T-helper 2 cell treated with Interferon-gamma antibody and Interleukin-4, amounts not matched to agents 5 μg/mL and 100 μg/mL, for 36 hours (primary cell): ENCODE measurements around the gene GNG7.
A peak's percentile ranks its signal among the peaks of the same experiment; 100 is the strongest.
"Not testable (repeated sequence)": the region's sequence is repeated elsewhere in the genome, so short reads cannot be mapped to it uniquely, and the experiment has no call there.

Experiments
- DNase-seq: peaks from one replicate; pipeline ENCODE4 v3.0.0; 2021; ENCODE audit warnings: low spot score
- H3K27ac Mint-ChIP-seq: one replicate; pipeline ENCODE4 v1.8.0; 2021; ENCODE audit warnings: mild to moderate bottlenecking, mixed read lengths
- H3K27me3 Mint-ChIP-seq: one replicate; pipeline ENCODE4 v1.8.0; 2021; ENCODE audit warnings: low read depth, mixed read lengths
- H3K36me3 Mint-ChIP-seq: one replicate; pipeline ENCODE4 v1.8.0; 2021; ENCODE audit warnings: low read depth, mixed read lengths
- H3K4me1 Mint-ChIP-seq: one replicate; pipeline ENCODE4 v1.8.0; 2021; ENCODE audit warnings: low read depth, mixed read lengths
- H3K4me3 Mint-ChIP-seq: one replicate; pipeline ENCODE4 v1.8.0; 2022; ENCODE audit warnings: mild to moderate bottlenecking, moderate library complexity, mixed read lengths
- H3K9me3 Mint-ChIP-seq: one replicate; pipeline ENCODE4 v1.8.0; 2021; ENCODE audit warnings: mixed read lengths

Gene GNG7

GRCh38 chr19:2478278-2478755, 224.2 kb downstream of the GNG7 start:
- peaks cover 4% of the 10 kb centered on the region for H3K9me3 Mint-ChIP-seq
- peaks cover 11% of the 10 kb centered on the region for H3K4me1 Mint-ChIP-seq
- H3K4me3 Mint-ChIP-seq: peak overlapping the region; percentile 100
- H3K27ac Mint-ChIP-seq: peak overlapping the region; percentile 72
- DNase-seq: no peak
- peaks cover 26% of the 10 kb centered on the region for H3K36me3 Mint-ChIP-seq
- H3K27me3 Mint-ChIP-seq: peaks cover 2% of the 10 kb centered on the region

GRCh38 chr19:2477732-2478191, 224.7 kb downstream of the GNG7 start:
- no peaks in the 10 kb centered on the region for H3K9me3 Mint-ChIP-seq
- peaks cover 11% of the 10 kb centered on the region for H3K4me1 Mint-ChIP-seq
- peak; percentile 46 for DNase-seq
- H3K27me3 Mint-ChIP-seq: peaks cover 2% of the 10 kb centered on the region
- H3K4me3 Mint-ChIP-seq: peak overlapping the region; percentile 100
- peaks cover 26% of the 10 kb centered on the region for H3K36me3 Mint-ChIP-seq
- H3K27ac Mint-ChIP-seq: peak overlapping the region; percentile 72

- Mint-ChIP-seq H3K9me3 (no peaks in the 10 kb centered on the region), H3K27me3 (peaks cover 2% of the 10 kb centered on the region), H3K4me1 (peaks cover 11% of the 10 kb centered on the region), H3K4me3 (peak overlapping the region; percentile 100), H3K27ac (peak overlapping the region; percentile 93), H3K36me3 (peaks cover 26% of the 10 kb centered on the region)
- peak; percentile 54 for DNase-seq
Measured at GRCh38 chr19:2477141-2477710, 225.3 kb downstream of the GNG7 start.

GRCh38 chr19:2476451-2477140, 225.9 kb downstream of the GNG7 start:
- H3K27ac Mint-ChIP-seq: peak overlapping the region; percentile 93
- no peaks in the 10 kb centered on the region for H3K9me3 Mint-ChIP-seq
- H3K36me3 Mint-ChIP-seq: peaks cover 26% of the 10 kb centered on the region
- peaks cover 2% of the 10 kb centered on the region for H3K27me3 Mint-ChIP-seq
- DNase-seq: peak; percentile 82
- peaks cover 11% of the 10 kb centered on the region for H3K4me1 Mint-ChIP-seq
- H3K4me3 Mint-ChIP-seq: peak overlapping the region; percentile 100

- Mint-ChIP-seq H3K27me3 (peaks cover 2% of the 10 kb centered on the region), H3K27ac (peak within 1 kb of the TSS; percentile 93), H3K4me3 (peak within 1 kb of the TSS; percentile 100), H3K4me1 (peaks cover 11% of the 10 kb centered on the region), H3K9me3 (no peaks in the 10 kb centered on the region), H3K36me3 (peaks cover 26% of the 10 kb centered on the region)
- DNase-seq: peak; percentile 96
Measured at GRCh38 chr19:2475702-2476450, 226.6 kb downstream of the GNG7 start, which contains the start of gene GADD45B. Gene GADD45B (plus strand): TSS chr19:2476127. CDS start chr19:2476359, 232 bp downstream.

GRCh38 chr19:2475018-2475701, 227.3 kb downstream of the GNG7 start:
- peak; percentile 73 for DNase-seq

GRCh38 chr19:2474232-2475017, 228.1 kb downstream of the GNG7 start:
- peak; percentile 94 for DNase-seq
- H3K9me3 Mint-ChIP-seq: no peaks in the 10 kb centered on the region
- no peak overlapping the region for H3K27ac Mint-ChIP-seq
- H3K4me1 Mint-ChIP-seq: peaks cover 15% of the 10 kb centered on the region
- H3K4me3 Mint-ChIP-seq: peak overlapping the region; percentile 85
- peaks cover 2% of the 10 kb centered on the region for H3K27me3 Mint-ChIP-seq
- peaks cover 26% of the 10 kb centered on the region for H3K36me3 Mint-ChIP-seq

More at GRCh38 chr19:2475018-2475701, 227.3 kb downstream of the GNG7 start:
- peak overlapping the region; percentile 69 for H3K27ac Mint-ChIP-seq
- H3K4me1 Mint-ChIP-seq: peaks cover 11% of the 10 kb centered on the region
- H3K4me3 Mint-ChIP-seq: peak overlapping the region; percentile 85
- peaks cover 26% of the 10 kb centered on the region for H3K36me3 Mint-ChIP-seq
- H3K9me3 Mint-ChIP-seq: no peaks in the 10 kb centered on the region
- peaks cover 2% of the 10 kb centered on the region for H3K27me3 Mint-ChIP-seq

- not testable (repeated sequence) for DNase-seq, H3K4me1 Mint-ChIP-seq, H3K36me3 Mint-ChIP-seq, H3K4me3 Mint-ChIP-seq, H3K9me3 Mint-ChIP-seq, H3K27me3 Mint-ChIP-seq
- peak overlapping the region; percentile 63 for H3K27ac Mint-ChIP-seq
Measured at GRCh38 chr19:2469915-2470200, 232.6 kb downstream of the GNG7 start.

- peak; percentile 49 for DNase-seq
Measured at GRCh38 chr19:2469102-2469914, 233.2 kb downstream of the GNG7 start.

GRCh38 chr19:2468596-2468995, 233.9 kb downstream of the GNG7 start:
- no peaks in the 10 kb centered on the region for H3K9me3 Mint-ChIP-seq

More at GRCh38 chr19:2469102-2469914, 233.2 kb downstream of the GNG7 start:
- H3K4me3 Mint-ChIP-seq: no peak overlapping the region
- H3K4me1 Mint-ChIP-seq: peaks cover 8% of the 10 kb centered on the region
- no peaks in the 10 kb centered on the region for H3K9me3 Mint-ChIP-seq
- H3K27ac Mint-ChIP-seq: peak overlapping the region; percentile 63
- H3K36me3 Mint-ChIP-seq: no peaks in the 10 kb centered on the region
- no peaks in the 10 kb centered on the region for H3K27me3 Mint-ChIP-seq

GRCh38 chr19:2464389-2464788, 238.1 kb downstream of the GNG7 start:
- no peaks in the 10 kb centered on the region for H3K36me3 Mint-ChIP-seq

More at GRCh38 chr19:2468596-2468995, 233.9 kb downstream of the GNG7 start:
- peaks cover 8% of the 10 kb centered on the region for H3K4me1 Mint-ChIP-seq
- DNase-seq: no peak
- no peak overlapping the region for H3K27ac Mint-ChIP-seq
- H3K27me3 Mint-ChIP-seq: no peaks in the 10 kb centered on the region
- no peak overlapping the region for H3K4me3 Mint-ChIP-seq
- H3K36me3 Mint-ChIP-seq: no peaks in the 10 kb centered on the region

GRCh38 chr19:2463694-2464093, 238.8 kb downstream of the GNG7 start:
- not testable (repeated sequence) for H3K4me1 Mint-ChIP-seq, H3K36me3 Mint-ChIP-seq, H3K27me3 Mint-ChIP-seq, H3K9me3 Mint-ChIP-seq, DNase-seq
- Mint-ChIP-seq H3K4me3 (peak overlapping the region; percentile 50), H3K27ac (peak overlapping the region; percentile 26)

More at GRCh38 chr19:2464389-2464788, 238.1 kb downstream of the GNG7 start:
- Mint-ChIP-seq H3K27ac (no peak overlapping the region), H3K9me3 (no peaks in the 10 kb centered on the region), H3K4me3 (no peak overlapping the region), H3K4me1 (peaks cover 12% of the 10 kb centered on the region), H3K27me3 (no peaks in the 10 kb centered on the region)
- DNase-seq: no peak
